ENCODE data around the gene JPH3.

JPH3 gene

GRCh38 chr16:87697792-87698191 is 95.5 kb downstream of the JPH3 start:
- DNase-seq (ENCODE audit: low spot score) = no peak

GRCh38 chr16:87698241-87698640 is 95.9 kb downstream of the JPH3 start:
- no peak for DNase-seq (ENCODE audit: low spot score)

GRCh38 chr16:87698676-87699199 is 96.4 kb downstream of the JPH3 start:
- DNase-seq (ENCODE audit: low spot score) = no peak

GRCh38 chr16:87700406-87701077 is 98.2 kb downstream of the JPH3 start:
- DNase-seq (ENCODE audit: low spot score) = no peak

- no peak for DNase-seq (ENCODE audit: low spot score)
Measured at GRCh38 chr16:87701078-87701460, 98.8 kb downstream of the JPH3 start.

- no peak for DNase-seq (ENCODE audit: low spot score)
Measured at GRCh38 chr16:87701505-87701921, 99.2 kb downstream of the JPH3 start.

GRCh38 chr16:87702325-87702811 is 100.1 kb downstream of the JPH3 start:
- DNase-seq (ENCODE audit: low spot score) = no peak

- no peak for DNase-seq (ENCODE audit: low spot score)
Measured at GRCh38 chr16:87703071-87703470, 100.8 kb downstream of the JPH3 start.

GRCh38 chr16:87703835-87704375 is 101.6 kb downstream of the JPH3 start:
- DNase-seq (ENCODE audit: low spot score) = no peak

GRCh38 chr16:87704754-87705353 is 102.5 kb downstream of the JPH3 start:
- no peak for DNase-seq (ENCODE audit: low spot score)

GRCh38 chr16:87705771-87706277 is 103.5 kb downstream of the JPH3 start:
- DNase-seq (ENCODE audit: low spot score) = no peak

GRCh38 chr16:87706278-87707000 is 104.1 kb downstream of the JPH3 start:
- no peak for DNase-seq (ENCODE audit: low spot score)

GRCh38 chr16:87707097-87707496 is 104.8 kb downstream of the JPH3 start:
- no peak for DNase-seq (ENCODE audit: low spot score)

GRCh38 chr16:87707714-87708580 is 105.6 kb downstream of the JPH3 start:
- DNase-seq (ENCODE audit: low spot score) = no peak

- DNase-seq (ENCODE audit: low spot score) = no peak
Measured at GRCh38 chr16:87708881-87709638, 106.8 kb downstream of the JPH3 start.

- no peak for DNase-seq (ENCODE audit: low spot score)
Measured at GRCh38 chr16:87709677-87710076, 107.4 kb downstream of the JPH3 start.

- DNase-seq (ENCODE audit: low spot score) = no peak
Measured at GRCh38 chr16:87710887-87711286, 108.6 kb downstream of the JPH3 start.

- DNase-seq (ENCODE audit: low spot score) = no peak
Measured at GRCh38 chr16:87712184-87712762, 110.0 kb downstream of the JPH3 start.

- no peak for DNase-seq (ENCODE audit: low spot score)
Measured at GRCh38 chr16:87713451-87714229, 111.3 kb downstream of the JPH3 start.

Data from SW480 (cell line).